K562 (cell line): ENCODE results near the gene NUBPL. TPM values are rescaled to one million over a fixed set of nuclear protein-coding genes. Genes with fewer than 3 reads are reported as not detected.

Experiments
- ATAC-seq: fragments of 200-7000 bp; cut with Tn5 transposase; 3 replicates; pipeline ENCODE4 v1.9.1; 2020; ENCODE audit warnings: moderate library complexity
- BruUV-seq: library from RNA; stranded (reverse); fragments of 400-500 nt; replicated peaks from 2 replicates; lab custom pipeline; 2021; lab: Mats Ljungman, UMichigan
- CTCF ChIA-PET: fragments of 300-600 bp; formaldehyde crosslinking; extraction: SDS; loops from one replicate; lab custom pipeline; 2021; ENCODE audit warnings: low intra/inter-chr PET ratio; lab: Yijun Ruan, JAX
- POLR2A ChIA-PET: fragments of 300-600, 350-650 bp; sonication (Branson Sonifier 250); formaldehyde crosslinking; extraction: SDS; loops from one replicate; lab custom pipeline; 2021; ENCODE audit warnings: antibody characterized with exemption, inconsistent platforms; lab: Yijun Ruan, JAX
- DNase-seq, 4 experiments: peaks; one replicate each; pipeline versions ENCODE4 v3.0.0 to v3.0.0-alpha.2; 2011 to 2018; ENCODE audit warnings: low spot score in 3 of 4, mixed read lengths in 3 of 4; ENCODE audit errors: extremely low read depth in 1 of 4
- FAIRE-seq: peaks from 2 replicates; lab custom pipeline; 2011; peaks lifted over from hg19 to GRCh38; lab: Jason Lieb, UNC
- H2AFZ ChIP-seq: 2 replicates; pipeline ENCODE4 v1.6.0; 2011; ENCODE audit warnings: low read depth, low read length, control low read depth, inconsistent platforms
- H3K27ac ChIP-seq: fragments of 200-600 bp; 3 replicates; pipeline ENCODE4 v1.8.0; 2011; ENCODE audit warnings: low read depth, mild to moderate bottlenecking, control low read depth, inconsistent platforms, low read length, moderate library complexity, mixed read lengths; ENCODE audit errors: extremely low read depth
- H3K27me3 ChIP-seq, 2 experiments: fragments of 300-600 bp in 1 of 2; 2 replicates in 1 of 2; 3 replicates in 1 of 2; pipeline versions ENCODE4 v1.6.0 to v1.8.0; 2011; ENCODE audit warnings: inconsistent platforms in 2 of 2, low read length in 2 of 2, mild to moderate bottlenecking in 1 of 2, mixed read lengths in 1 of 2, moderate library complexity in 1 of 2; ENCODE audit not compliant: control insufficient read depth in 2 of 2, insufficient read depth in 2 of 2
- H3K36me3 ChIP-seq: fragments of 300-600 bp; 3 replicates; pipeline ENCODE4 v1.8.0; 2011; ENCODE audit warnings: mild to moderate bottlenecking, low read length, inconsistent platforms; ENCODE audit not compliant: control insufficient read depth, insufficient read depth
- H3K4me1 ChIP-seq, 2 experiments: fragments of 200-600 bp in 1 of 2; replicated peaks in 1 of 2; 2 replicates in 1 of 2; 3 replicates in 1 of 2; pipeline versions ENCODE4 v1.5.1 to v1.8.0; 2011; ENCODE audit warnings: inconsistent platforms in 2 of 2, low read length in 2 of 2, mild to moderate bottlenecking in 1 of 2, mixed read lengths in 1 of 2, moderate library complexity in 1 of 2; ENCODE audit not compliant: control insufficient read depth in 2 of 2, insufficient read depth in 2 of 2
- H3K4me2 ChIP-seq: 2 replicates; pipeline ENCODE4 v1.6.1; 2011; ENCODE audit warnings: low read length, control low read depth, inconsistent platforms, mixed read lengths; ENCODE audit not compliant: insufficient read depth
- H3K4me3 ChIP-seq: fragments of 200-600 bp; sonication (generic), shearing (Covaris generic); 2 replicates; pipeline ENCODE4 v1.5.1; 2016; ENCODE audit warnings: control low read depth, inconsistent platforms
- H3K79me2 ChIP-seq: fragments of 200-600 bp; 3 replicates; pipeline ENCODE4 v1.8.0; 2011; ENCODE audit warnings: low read length, inconsistent platforms; ENCODE audit not compliant: control insufficient read depth, insufficient read depth
- H3K9ac ChIP-seq, 2 experiments: 2 replicates each; pipeline versions ENCODE4 v1.6.0 to v1.6.1; 2011; ENCODE audit warnings: low read depth in 2 of 2, low read length in 2 of 2, control low read depth in 1 of 2, inconsistent platforms in 1 of 2, mild to moderate bottlenecking in 1 of 2, mixed read lengths in 1 of 2; ENCODE audit not compliant: insufficient read depth in 1 of 2
- H3K9me1 ChIP-seq: one replicate; pipeline ENCODE4 v1.6.0; 2011; ENCODE audit warnings: inconsistent platforms, mild to moderate bottlenecking, low read length, moderate library complexity; ENCODE audit not compliant: control insufficient read depth, insufficient read depth
- H3K9me3 ChIP-seq: replicated peaks from 2 replicates; pipeline ENCODE4 v1.5.1; 2011; ENCODE audit warnings: low read depth, low read length, inconsistent platforms; ENCODE audit not compliant: control insufficient read depth, insufficient read depth
- H4K20me1 ChIP-seq: replicated peaks from 2 replicates; pipeline ENCODE4 v1.6.1; 2011; ENCODE audit warnings: low read length, inconsistent platforms, mixed read lengths; ENCODE audit not compliant: control insufficient read depth, insufficient read depth
- BMI1 ChIP-seq: fragments of 150-350 bp; IDR thresholded peaks from 2 replicates; pipeline ENCODE4 v1.6.1; 2014; ENCODE audit warnings: low read length
- BRF1 ChIP-seq: IDR thresholded peaks from 3 replicates; pipeline ENCODE4 v1.6.1; 2011; ENCODE audit warnings: borderline replicate concordance, mild to moderate bottlenecking; ENCODE audit not compliant: insufficient read length; ENCODE audit errors: extremely low read depth
- COPS2 ChIP-seq: fragments of 450-650 bp; conservative IDR thresholded peaks from 2 replicates; pipeline ENCODE4 v1.6.1; 2016; ENCODE audit warnings: mild to moderate bottlenecking, moderate library complexity
- HIVEP1 ChIP-seq: fragments of 250-450 bp; sonication (Bioruptor Pico); IDR thresholded peaks from 2 replicates; pipeline ENCODE4 v1.4.0; 2020; ENCODE audit warnings: mild to moderate bottlenecking
- JUN ChIP-seq, 2 experiments: sonication (generic) in 1 of 2; formaldehyde crosslinking in 1 of 2; IDR thresholded peaks; 2 replicates each; pipeline versions ENCODE4 v1.6.1 to v1.8.0; 2012 to 2022; ENCODE audit warnings: borderline replicate concordance in 2 of 2, mild to moderate bottlenecking in 2 of 2, improper control_type of control experiment in 1 of 2, low read depth in 1 of 2, low read length in 1 of 2, missing genetic modification reagents in 1 of 2
- KDM5B ChIP-seq: fragments of 200-600 bp; sonication (generic); IDR thresholded peaks from 2 replicates; pipeline ENCODE4 v1.6.1; 2012; ENCODE audit warnings: low read depth, mild to moderate bottlenecking, moderate library complexity, low read length, control low read depth, inconsistent platforms; ENCODE audit not compliant: insufficient replicate concordance
- RHOXF2B ChIP-seq: fragments of 250-450 bp; sonication (Bioruptor Pico); conservative IDR thresholded peaks from 2 replicates; pipeline ENCODE4 v1.5.1; 2021
- SRF ChIP-seq, 2 experiments: fragments of 250-450, 450-650 bp in 1 of 2; sonication (Bioruptor Pico) in 1 of 2; sonication (generic) in 1 of 2; formaldehyde crosslinking; IDR thresholded peaks; 2 replicates each; pipeline versions ENCODE4 v1.5.0 to v1.5.1; 2020 to 2022; ENCODE audit warnings: mild to moderate bottlenecking in 1 of 2, missing genetic modification reagents in 1 of 2
- ZBTB17 ChIP-seq: fragments of 450-650 bp; formaldehyde crosslinking; IDR thresholded peaks from 2 replicates; pipeline ENCODE4 v1.4.0; 2020; ENCODE audit warnings: mild to moderate bottlenecking
- ZFX ChIP-seq: sonication (generic); formaldehyde crosslinking; IDR thresholded peaks from 2 replicates; pipeline ENCODE4 v1.8.0; 2022; ENCODE audit warnings: mild to moderate bottlenecking, missing genetic modification reagents, moderate library complexity
- ZNF583 ChIP-seq: fragments of 250-450 bp; sonication (Bioruptor Pico); IDR thresholded peaks from 2 replicates; pipeline ENCODE4 v1.4.0; 2020
- WGBS: fragments of 100-300 bp; shearing (Covaris generic); methylation state at CpG from one replicate; pipeline ENCODE4 v1.1.6; 2016; ENCODE audit warnings: low coverage, mixed read lengths; ENCODE audit not compliant: insufficient coverage; ENCODE audit errors: missing lambda C conversion rate; 5-methylcytosine and 5-hydroxymethylcytosine counted together
- in situ Hi-C: fragments of 300-500 bp; cut with MboI; formaldehyde crosslinking; loops from 4 replicates; pipeline ENCODE4 v1.15.0; 2018; ENCODE audit warnings: inconsistent platforms, mixed read lengths
- intact Hi-C: fragments of 100-400 bp; cut with micrococcal nuclease; formaldehyde crosslinking; loops from 2 replicates; pipeline ENCODE4 v1.14.2; 2022
- polyA plus RNA-seq, 8 experiments: library from polyadenylated mRNA; depleted of rRNA in 4 of 8; stranded (reverse) in 5 of 8; unstranded in 3 of 8; fragments of >200 nt; fragmentation: Nextera tagmentation in 2 of 8; fragmentation: Illumina TruSeq in 1 of 8; extraction: Ambion mirVana in 2 of 8; extraction: Trizol in 1 of 8; gene quantifications; 2 replicates each; pipeline versions ENCODE4 v1.2.1 to v1.2.3, GENCODE V29; 2011 to 2014; ENCODE audit warnings: inconsistent platforms in 1 of 8, missing spikeins in 1 of 8
- total RNA-seq, 7 experiments: library from RNA; depleted of rRNA in 6 of 7; stranded (reverse); fragments of >200 nt in 6 of 7; fragmentation: Illumina TruSeq in 2 of 7; extraction: Trizol in 2 of 7; gene quantifications; 2 replicates each; pipeline versions ENCODE4 v1.2.1 to v1.2.3, GENCODE V29; 2011 to 2021; ENCODE audit warnings: low replicate concordance in 1 of 7
- TF ChIP-seq, protein P1 (sequence below): fragments of 250-450 bp; sonication (Bioruptor Pico); IDR thresholded peaks from 2 replicates; pipeline ENCODE4 v1.9.0; 2021; ENCODE audit warnings: mild to moderate bottlenecking, inconsistent platforms
- TF ChIP-seq, protein P2 (sequence below), 2 experiments: fragments of 450-650 bp; IDR thresholded peaks; 2 replicates each; pipeline ENCODE4 v1.6.1; 2018; ENCODE audit warnings: mild to moderate bottlenecking in 2 of 2, low read depth in 1 of 2; ENCODE audit not compliant: partially characterized antibody in 2 of 2

The NUBPL gene
- total and polyA plus RNA-seq, 9 of the 15 experiments (the other 6 are each of a cell fraction or from before 2014, with no cell fraction given): 3.2 to 8.7 (median 6.1) TPM

DNA sequence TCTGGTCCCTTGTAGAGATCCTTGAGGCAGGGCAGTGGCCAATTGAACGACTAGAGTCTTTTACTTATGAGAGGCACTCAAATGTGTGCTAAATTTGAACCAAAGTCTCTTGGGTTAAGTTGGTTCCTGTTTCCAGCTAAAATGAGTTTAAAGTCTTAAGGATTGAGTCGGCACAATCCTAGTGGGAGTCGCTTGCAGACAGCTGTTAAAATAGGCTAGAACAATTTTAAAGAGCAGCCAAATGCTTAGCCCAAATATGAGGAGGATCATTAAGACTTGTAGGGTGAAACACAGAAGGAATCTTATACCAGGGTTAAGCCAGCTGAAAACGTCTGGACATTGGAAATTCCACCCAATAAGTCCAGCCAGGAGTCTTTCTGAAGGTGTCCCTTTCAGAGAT is 216.1 kb downstream of the NUBPL start (continued):
- TF ChIP-seq, protein P1, sequence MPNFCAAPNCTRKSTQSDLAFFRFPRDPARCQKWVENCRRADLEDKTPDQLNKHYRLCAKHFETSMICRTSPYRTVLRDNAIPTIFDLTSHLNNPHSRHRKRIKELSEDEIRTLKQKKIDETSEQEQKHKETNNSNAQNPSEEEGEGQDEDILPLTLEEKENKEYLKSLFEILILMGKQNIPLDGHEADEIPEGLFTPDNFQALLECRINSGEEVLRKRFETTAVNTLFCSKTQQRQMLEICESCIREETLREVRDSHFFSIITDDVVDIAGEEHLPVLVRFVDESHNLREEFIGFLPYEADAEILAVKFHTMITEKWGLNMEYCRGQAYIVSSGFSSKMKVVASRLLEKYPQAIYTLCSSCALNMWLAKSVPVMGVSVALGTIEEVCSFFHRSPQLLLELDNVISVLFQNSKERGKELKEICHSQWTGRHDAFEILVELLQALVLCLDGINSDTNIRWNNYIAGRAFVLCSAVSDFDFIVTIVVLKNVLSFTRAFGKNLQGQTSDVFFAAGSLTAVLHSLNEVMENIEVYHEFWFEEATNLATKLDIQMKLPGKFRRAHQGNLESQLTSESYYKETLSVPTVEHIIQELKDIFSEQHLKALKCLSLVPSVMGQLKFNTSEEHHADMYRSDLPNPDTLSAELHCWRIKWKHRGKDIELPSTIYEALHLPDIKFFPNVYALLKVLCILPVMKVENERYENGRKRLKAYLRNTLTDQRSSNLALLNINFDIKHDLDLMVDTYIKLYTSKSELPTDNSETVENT: no peak
- TF ChIP-seq BMI1: no peak
- TF ChIP-seq ZBTB17 (CRISPR knock-in tag): no peak
- no peak for TF ChIP-seq ZNF583 (CRISPR knock-in tag)
- no peak for TF ChIP-seq JUN (IDR thresholded peaks at IDR 0.05; ENCODE audit: borderline replicate concordance, low read depth, low read length)
- TF ChIP-seq JUN (CRISPR knock-in tag; IDR thresholded peaks at IDR 0.05; ENCODE audit: borderline replicate concordance): no peak

DNA sequence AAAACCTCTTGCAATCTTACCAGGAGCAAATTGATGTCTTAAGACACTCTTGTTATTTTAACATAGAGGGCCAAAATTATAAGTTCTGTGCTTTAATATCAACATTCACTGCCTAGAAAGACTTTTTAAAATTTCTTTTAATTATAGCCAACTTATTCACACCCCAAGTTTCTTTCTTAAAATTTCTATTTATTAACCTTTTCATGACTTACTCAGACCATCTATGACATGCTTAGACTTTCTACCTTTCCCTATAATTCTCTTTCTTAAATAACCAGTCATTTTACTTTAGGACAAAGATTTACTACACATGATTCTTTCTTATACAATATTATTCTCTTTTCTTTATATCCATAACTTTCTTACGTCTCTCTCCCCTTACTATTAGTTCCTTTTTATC is 220.4 kb downstream of the NUBPL start:
- no peak for FAIRE-seq
- CTCF ChIA-PET: no interaction called here

More for the DNA sequence above, 220.4 kb downstream of the NUBPL start:
- no peaks in the 10 kb centered on the region for H3K9me3 ChIP-seq
- no peak for DNase-seq
- TF ChIP-seq COPS2: no peak
- TF ChIP-seq BRF1: no peak
- no peak for TF ChIP-seq RHOXF2B
- no peak for TF ChIP-seq KDM5B
- no peak for TF ChIP-seq ZFX (CRISPR knock-in tag)
- no peak for TF ChIP-seq SRF (CRISPR knock-in tag; IDR thresholded peaks at IDR 0.05)
- TF ChIP-seq HIVEP1: no peak
- TF ChIP-seq, protein P2, sequence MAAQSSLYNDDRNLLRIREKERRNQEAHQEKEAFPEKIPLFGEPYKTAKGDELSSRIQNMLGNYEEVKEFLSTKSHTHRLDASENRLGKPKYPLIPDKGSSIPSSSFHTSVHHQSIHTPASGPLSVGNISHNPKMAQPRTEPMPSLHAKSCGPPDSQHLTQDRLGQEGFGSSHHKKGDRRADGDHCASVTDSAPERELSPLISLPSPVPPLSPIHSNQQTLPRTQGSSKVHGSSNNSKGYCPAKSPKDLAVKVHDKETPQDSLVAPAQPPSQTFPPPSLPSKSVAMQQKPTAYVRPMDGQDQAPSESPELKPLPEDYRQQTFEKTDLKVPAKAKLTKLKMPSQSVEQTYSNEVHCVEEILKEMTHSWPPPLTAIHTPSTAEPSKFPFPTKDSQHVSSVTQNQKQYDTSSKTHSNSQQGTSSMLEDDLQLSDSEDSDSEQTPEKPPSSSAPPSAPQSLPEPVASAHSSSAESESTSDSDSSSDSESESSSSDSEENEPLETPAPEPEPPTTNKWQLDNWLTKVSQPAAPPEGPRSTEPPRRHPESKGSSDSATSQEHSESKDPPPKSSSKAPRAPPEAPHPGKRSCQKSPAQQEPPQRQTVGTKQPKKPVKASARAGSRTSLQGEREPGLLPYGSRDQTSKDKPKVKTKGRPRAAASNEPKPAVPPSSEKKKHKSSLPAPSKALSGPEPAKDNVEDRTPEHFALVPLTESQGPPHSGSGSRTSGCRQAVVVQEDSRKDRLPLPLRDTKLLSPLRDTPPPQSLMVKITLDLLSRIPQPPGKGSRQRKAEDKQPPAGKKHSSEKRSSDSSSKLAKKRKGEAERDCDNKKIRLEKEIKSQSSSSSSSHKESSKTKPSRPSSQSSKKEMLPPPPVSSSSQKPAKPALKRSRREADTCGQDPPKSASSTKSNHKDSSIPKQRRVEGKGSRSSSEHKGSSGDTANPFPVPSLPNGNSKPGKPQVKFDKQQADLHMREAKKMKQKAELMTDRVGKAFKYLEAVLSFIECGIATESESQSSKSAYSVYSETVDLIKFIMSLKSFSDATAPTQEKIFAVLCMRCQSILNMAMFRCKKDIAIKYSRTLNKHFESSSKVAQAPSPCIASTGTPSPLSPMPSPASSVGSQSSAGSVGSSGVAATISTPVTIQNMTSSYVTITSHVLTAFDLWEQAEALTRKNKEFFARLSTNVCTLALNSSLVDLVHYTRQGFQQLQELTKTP (IDR thresholded peaks at IDR 0.05; ENCODE audit: low read depth in 1 of 2, partially characterized antibody in 2 of 2): no peak
- TF ChIP-seq, all 486 proteins: peak for 0
- in situ Hi-C loops: no loop called here
- intact Hi-C loops: loop anchor here (10.0 kb wide), 1 partner anchor 267 kb away; no protein-coding TSS in a partner anchor
- Histone ChIP-seq H3K4me1 (no peaks in the 10 kb centered on the region), H3K9ac (no peak overlapping the region), H3K4me2 (no peak overlapping the region), H3K79me2 (no peaks in the 10 kb centered on the region), H3K27me3 (no peaks in the 10 kb centered on the region), H3K9me1 (no peaks in the 10 kb centered on the region), H4K20me1 (no peaks in the 10 kb centered on the region), H3K27ac (no peak overlapping the region), H3K36me3 (no peaks in the 10 kb centered on the region), H2AFZ (no peak overlapping the region), H3K4me3 (no peak overlapping the region)
- no peak for ATAC-seq
- no TSS peak for BruUV-seq
- WGBS: 60% methylated on average over 1 of the region's 1 CpG
- POLR2A ChIA-PET: no interaction called here
